GM21825 (cell line): ENCODE results near the gene SYPL1.
A peak's percentile ranks its signal among the peaks of the same experiment; 100 is the strongest.
"Not testable (repeated sequence)": the region's sequence is repeated elsewhere in the genome, so short reads cannot be mapped to it uniquely, and the experiment has no call there.

Experiments used
- ATAC-seq: cut with Tn5 transposase; IDR thresholded peaks from one replicate; pipeline ENCODE4 v1.9.1; 2021; ENCODE audit warnings: mild to moderate bottlenecking, moderate library complexity; ENCODE audit not compliant: unreplicated experiment

The SYPL1 gene

GRCh38 chr7:106112118-106112971 is at the start of gene SYPL1:
Gene SYPL1, minus strand, starts transcription at chr7:106112312. Its CDS starts 104 bp downstream, at chr7:106112208.
- peak; percentile 79 for ATAC-seq

- no peak for ATAC-seq
Observed at GRCh38 chr7:106155027-106155426, 42.9 kb upstream of the SYPL1 start.

GRCh38 chr7:106153891-106154449 is 41.9 kb upstream of the SYPL1 start:
- peak; percentile 77 for ATAC-seq

GRCh38 chr7:106152313-106152665 is 40.2 kb upstream of the SYPL1 start:
- no peak for ATAC-seq

GRCh38 chr7:106151459-106152312 is 39.6 kb upstream of the SYPL1 start:
- no peak for ATAC-seq

GRCh38 chr7:106143711-106144337 is 31.7 kb upstream of the SYPL1 start:
- no peak for ATAC-seq

- ATAC-seq = no peak
Observed at GRCh38 chr7:106142136-106142535, 30.0 kb upstream of the SYPL1 start.

- no peak for ATAC-seq
Observed at GRCh38 chr7:106140406-106141173, 28.5 kb upstream of the SYPL1 start.

- no peak for ATAC-seq
Observed at GRCh38 chr7:106139265-106140251, 27.4 kb upstream of the SYPL1 start.

- ATAC-seq = no peak
Observed at GRCh38 chr7:106138776-106139175, 26.7 kb upstream of the SYPL1 start.

- not testable (repeated sequence) for ATAC-seq
Observed at GRCh38 chr7:106138181-106138580, 26.1 kb upstream of the SYPL1 start.

GRCh38 chr7:106134241-106134640 is 22.1 kb upstream of the SYPL1 start:
- ATAC-seq = no peak

- no peak for ATAC-seq
Observed at GRCh38 chr7:106129291-106129690, 17.2 kb upstream of the SYPL1 start.

GRCh38 chr7:106128836-106129235 is 16.7 kb upstream of the SYPL1 start:
- no peak for ATAC-seq

- no peak for ATAC-seq
Observed at GRCh38 chr7:106127984-106128780, 16.1 kb upstream of the SYPL1 start.

GRCh38 chr7:106126170-106126938 is 14.2 kb upstream of the SYPL1 start:
- no peak for ATAC-seq

- ATAC-seq = no peak
Observed at GRCh38 chr7:106125417-106125816, 13.3 kb upstream of the SYPL1 start.

GRCh38 chr7:106124186-106124585 is 12.1 kb upstream of the SYPL1 start:
- no peak for ATAC-seq
